Ovary (tissue), 3 donors: Measurements from ENCODE around the gene FMNL2.

Experiments used
- CTCF ChIP-seq, 3 donors: fragments of 450-650 bp in 2 of 3; fragments of 200-600 bp in 1 of 3; IDR thresholded peaks; one replicate each; pipeline versions ENCODE4 v1.5.1 to v1.8.0; 2016 to 2022; ENCODE audit warnings: antibody characterized with exemption in 3 of 3, mild to moderate bottlenecking in 1 of 3
- EP300 ChIP-seq: sonication (generic); formaldehyde crosslinking; IDR thresholded peaks from one replicate; pipeline ENCODE4 v1.6.1; 2017; ENCODE audit warnings: antibody characterized with exemption
- POLR2A ChIP-seq: fragments of 450-650 bp; IDR thresholded peaks from one replicate; pipeline ENCODE4 v1.6.1; 2017; ENCODE audit warnings: antibody characterized with exemption, mild to moderate bottlenecking, moderate library complexity
- donor health status: DM: no; HTN: no; CAD: no.

GRCh38 chr2:152623775-152624174, 288.8 kb downstream of the FMNL2 start:
- TF ChIP-seq CTCF (IDR thresholded peaks at IDR 0.05) (no peak), POLR2A (no peak), EP300 (no peak)
